Activated T-helper 2 cell treated with anti-CD3 and anti-CD28 coated beads, Interferon-gamma antibody, Interleukin-2, Interleukin-4, amounts not matched to agents 10 μg/mL and 5 μg/mL and 100 μg/mL, durations not matched to agents 14 hours and 24 hours and 36 hours (primary cell): ENCODE measurements around the gene IGF1R. TPM values are rescaled to one million over a fixed set of nuclear protein-coding genes. Genes with fewer than 3 reads are reported as not detected.

Experiments used
- DNase-seq: peaks from one replicate; pipeline ENCODE4 v3.0.0; 2021; ENCODE audit warnings: low spot score
- H3K27ac Mint-ChIP-seq: one replicate; pipeline ENCODE4 v1.8.0; 2021; ENCODE audit warnings: mixed read lengths
- H3K27me3 Mint-ChIP-seq: one replicate; pipeline ENCODE4 v1.8.0; 2021; ENCODE audit warnings: low read depth, mixed read lengths
- H3K36me3 Mint-ChIP-seq: one replicate; pipeline ENCODE4 v1.8.0; 2021; ENCODE audit warnings: low read depth, mixed read lengths
- H3K4me1 Mint-ChIP-seq: one replicate; pipeline ENCODE4 v1.8.0; 2021; ENCODE audit warnings: low read depth, mixed read lengths
- H3K4me3 Mint-ChIP-seq: one replicate; pipeline ENCODE4 v1.8.0; 2021; ENCODE audit warnings: low read depth, mild to moderate bottlenecking, moderate library complexity, mixed read lengths
- H3K9me3 Mint-ChIP-seq: one replicate; pipeline ENCODE4 v1.8.0; 2021; ENCODE audit warnings: mixed read lengths
- intact Hi-C: fragments of 100-400 bp; cut with micrococcal nuclease; formaldehyde crosslinking; loops from one replicate; pipeline ENCODE4 v1.15.1; 2023
- total RNA-seq: library from RNA; stranded (reverse); gene quantifications from 2 replicates; pipeline ENCODE4 v1.2.3, GENCODE V29; 2022

Gene IGF1R
- total RNA-seq, 1 donor from 2014 or later = 31.1 TPM

DNA sequence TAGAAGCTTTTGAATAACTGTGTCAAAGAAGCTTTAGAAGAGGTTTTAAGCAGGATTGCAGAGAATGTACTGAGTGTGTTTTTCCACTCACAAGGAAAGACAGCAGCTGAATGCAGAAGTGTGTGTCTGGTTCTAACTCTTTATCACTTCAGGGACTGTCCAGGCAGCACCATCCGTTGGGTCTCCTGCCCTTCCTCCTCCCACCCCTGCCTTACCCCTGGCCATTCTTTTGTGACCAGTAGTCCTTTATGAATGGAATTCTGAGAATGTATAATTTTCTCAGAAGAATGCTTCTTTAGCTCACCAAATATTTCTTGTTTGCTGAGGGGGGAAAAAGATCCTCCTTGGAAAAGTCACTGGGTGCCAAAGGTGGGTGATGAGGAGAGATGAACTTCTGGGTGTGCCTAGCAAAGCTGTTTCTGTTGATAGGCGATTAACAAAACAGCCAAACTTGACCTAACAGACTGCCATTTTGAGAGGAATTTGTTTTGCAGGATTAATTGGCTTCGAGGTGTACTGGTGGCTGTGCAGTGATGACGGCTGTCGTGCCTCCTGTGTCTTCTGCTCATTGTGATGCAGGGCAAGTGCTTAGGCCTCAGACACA is 70.9 kb downstream of the IGF1R start:
- Mint-ChIP-seq H3K27ac (no peak overlapping the region), H3K36me3 (no peaks in the 10 kb centered on the region), H3K4me3 (no peak overlapping the region), H3K4me1 (peaks cover 40% of the 10 kb centered on the region), H3K9me3 (no peaks in the 10 kb centered on the region), H3K27me3 (no peaks in the 10 kb centered on the region)
- intact Hi-C loops = no loop called here
- DNase-seq = no peak

DNA sequence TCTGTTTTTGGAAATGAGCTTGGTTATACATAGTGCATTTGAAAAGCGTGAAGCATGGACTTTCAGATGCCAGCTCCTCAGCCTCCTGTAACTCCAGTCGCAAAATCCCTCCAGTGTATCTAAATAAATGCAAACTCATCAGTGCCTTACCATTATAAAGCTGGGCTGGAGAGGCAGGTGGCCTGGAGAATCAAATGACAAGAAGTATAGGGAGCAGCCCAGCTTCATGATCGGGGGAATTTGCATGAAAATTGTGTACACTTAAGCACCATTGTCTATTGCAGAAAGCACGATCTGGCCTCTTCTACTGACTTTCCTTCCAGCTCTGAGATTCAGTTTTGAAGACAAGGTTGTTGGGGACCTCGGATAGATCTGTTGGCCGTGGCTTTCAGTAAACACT is 71.7 kb downstream of the IGF1R start:
- H3K4me1 Mint-ChIP-seq = peaks cover 34% of the 10 kb centered on the region
- no peak for DNase-seq
- H3K36me3 Mint-ChIP-seq = no peaks in the 10 kb centered on the region
- H3K4me3 Mint-ChIP-seq = no peak overlapping the region
- no peaks in the 10 kb centered on the region for H3K9me3 Mint-ChIP-seq
- intact Hi-C loops = no loop called here
- H3K27me3 Mint-ChIP-seq = no peaks in the 10 kb centered on the region
- no peak overlapping the region for H3K27ac Mint-ChIP-seq

DNA sequence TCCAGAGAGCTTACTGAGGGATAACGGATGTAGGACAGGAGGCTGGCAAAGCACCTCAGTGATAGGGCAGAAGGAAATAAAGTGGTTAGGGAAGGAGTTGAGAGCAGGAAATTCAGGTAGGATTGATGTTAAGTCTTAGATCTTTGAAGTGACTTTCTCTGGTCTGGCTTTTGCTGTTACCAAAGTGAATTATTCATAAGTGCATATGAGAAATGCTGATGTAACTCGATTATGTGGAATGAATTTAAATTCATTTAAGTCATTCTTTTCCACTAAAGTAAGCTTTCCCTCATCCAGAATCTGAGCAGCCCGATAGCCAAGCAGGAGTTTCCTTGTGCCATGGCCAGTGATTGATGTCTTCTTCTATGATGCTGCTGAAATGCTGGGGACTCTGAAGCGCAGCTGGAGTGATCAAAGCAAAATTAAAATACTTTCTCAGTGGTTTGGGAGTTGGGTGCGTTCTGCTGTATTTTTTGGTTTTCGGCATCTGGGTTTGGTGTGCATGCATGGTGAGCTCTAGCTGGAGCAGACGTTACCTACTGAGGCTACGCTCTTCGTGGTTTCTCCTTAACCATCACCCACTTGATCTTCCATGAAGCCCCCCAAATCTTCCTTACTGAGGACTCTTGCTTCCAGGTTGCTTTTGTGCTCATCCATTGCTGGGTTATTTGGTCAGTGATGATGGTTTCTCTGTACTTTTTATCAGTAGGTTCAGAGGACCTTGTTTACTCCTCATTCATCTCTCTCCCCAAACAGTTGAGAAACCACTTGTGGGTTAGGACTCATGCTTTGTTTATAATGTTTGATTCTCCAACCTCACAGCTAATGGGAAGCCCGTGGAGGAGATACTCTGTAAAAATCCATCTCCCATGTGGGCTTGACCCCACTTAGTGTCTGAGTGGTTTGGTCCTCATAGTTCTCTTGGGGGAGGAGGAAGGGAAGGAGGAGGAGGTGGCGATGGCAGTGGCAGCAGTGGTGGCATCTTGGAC is 72.5 kb downstream of the IGF1R start:
- H3K36me3 Mint-ChIP-seq = no peaks in the 10 kb centered on the region
- no peak for DNase-seq
- H3K4me3 Mint-ChIP-seq = no peak overlapping the region
- H3K27ac Mint-ChIP-seq = no peak overlapping the region
- no peaks in the 10 kb centered on the region for H3K9me3 Mint-ChIP-seq
- intact Hi-C loops = no loop called here
- peaks cover 29% of the 10 kb centered on the region for H3K4me1 Mint-ChIP-seq
- H3K27me3 Mint-ChIP-seq = no peaks in the 10 kb centered on the region

DNA sequence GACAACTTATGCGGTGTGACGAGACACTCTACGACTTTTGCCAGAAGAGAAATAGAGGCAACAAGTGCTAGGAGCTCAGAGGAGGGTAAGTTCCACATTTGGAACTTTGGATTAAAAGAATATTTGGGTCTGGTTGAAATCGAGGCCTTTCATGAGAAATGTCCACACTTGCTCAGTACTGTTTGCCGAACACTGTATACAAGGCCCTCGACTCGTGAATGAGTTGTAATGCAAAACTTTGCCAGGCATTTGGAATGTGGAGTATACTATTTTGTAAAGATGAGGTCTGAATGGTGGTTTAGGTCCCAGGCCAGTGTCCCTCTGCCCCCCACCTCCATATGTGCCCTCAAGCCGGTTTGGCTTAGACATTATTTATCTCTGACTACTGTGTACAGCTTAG is 73.9 kb downstream of the IGF1R start:
- H3K4me1 Mint-ChIP-seq = peaks cover 28% of the 10 kb centered on the region
- H3K27me3 Mint-ChIP-seq = no peaks in the 10 kb centered on the region
- no peak for DNase-seq
- H3K4me3 Mint-ChIP-seq = no peak overlapping the region
- intact Hi-C loops = no loop called here
- H3K9me3 Mint-ChIP-seq = no peaks in the 10 kb centered on the region
- H3K27ac Mint-ChIP-seq = no peak overlapping the region
- no peaks in the 10 kb centered on the region for H3K36me3 Mint-ChIP-seq

DNA sequence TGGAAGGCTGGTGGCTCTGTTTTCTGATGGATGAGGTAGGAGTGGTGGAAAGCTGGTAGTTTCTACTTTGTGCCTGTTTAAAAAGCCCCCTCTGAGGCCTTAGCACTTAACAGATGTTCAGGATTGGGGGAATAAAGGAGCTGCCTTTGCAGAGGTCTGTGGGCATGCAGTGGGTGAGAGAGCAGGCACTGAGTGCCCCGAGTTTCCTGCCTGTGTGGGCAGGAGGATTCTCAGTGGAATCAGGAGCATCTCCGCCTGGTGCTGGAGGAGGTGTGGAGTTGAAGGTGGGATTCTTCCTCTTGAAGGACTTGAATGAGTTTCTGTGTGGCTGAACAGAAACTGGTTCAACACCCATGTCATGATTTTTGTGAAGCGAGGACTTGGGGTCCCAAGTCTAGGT is 74.3 kb downstream of the IGF1R start:
- no peak overlapping the region for H3K4me3 Mint-ChIP-seq
- no peak overlapping the region for H3K27ac Mint-ChIP-seq
- peaks cover 31% of the 10 kb centered on the region for H3K4me1 Mint-ChIP-seq
- no peak for DNase-seq
- intact Hi-C loops = no loop called here
- H3K27me3 Mint-ChIP-seq = no peaks in the 10 kb centered on the region
- H3K9me3 Mint-ChIP-seq = no peaks in the 10 kb centered on the region
- no peaks in the 10 kb centered on the region for H3K36me3 Mint-ChIP-seq

DNA sequence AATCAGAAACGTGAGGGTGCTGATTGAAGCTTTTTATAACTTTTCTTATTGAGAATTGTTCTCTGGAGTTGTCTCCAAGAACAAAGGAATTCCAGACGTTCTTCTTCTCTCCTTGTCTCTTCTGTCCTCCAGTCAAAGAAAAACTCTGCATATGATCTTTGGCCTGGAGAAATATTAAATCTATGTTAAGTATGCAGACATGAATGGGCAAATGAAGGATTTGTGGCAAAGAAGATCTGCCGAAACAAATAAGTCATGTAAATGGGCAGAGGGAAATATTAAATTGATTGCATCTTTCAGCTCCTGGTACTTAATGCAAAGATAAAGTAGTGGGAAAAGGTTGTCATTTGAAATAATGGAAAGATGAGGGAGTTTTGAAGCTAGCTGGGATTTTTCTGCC is 74.9 kb downstream of the IGF1R start:
- H3K4me3 Mint-ChIP-seq = no peak overlapping the region
- DNase-seq = no peak
- H3K27ac Mint-ChIP-seq = no peak overlapping the region
- no peaks in the 10 kb centered on the region for H3K27me3 Mint-ChIP-seq
- peaks cover 33% of the 10 kb centered on the region for H3K4me1 Mint-ChIP-seq
- intact Hi-C loops = no loop called here
- no peaks in the 10 kb centered on the region for H3K9me3 Mint-ChIP-seq
- no peaks in the 10 kb centered on the region for H3K36me3 Mint-ChIP-seq

DNA sequence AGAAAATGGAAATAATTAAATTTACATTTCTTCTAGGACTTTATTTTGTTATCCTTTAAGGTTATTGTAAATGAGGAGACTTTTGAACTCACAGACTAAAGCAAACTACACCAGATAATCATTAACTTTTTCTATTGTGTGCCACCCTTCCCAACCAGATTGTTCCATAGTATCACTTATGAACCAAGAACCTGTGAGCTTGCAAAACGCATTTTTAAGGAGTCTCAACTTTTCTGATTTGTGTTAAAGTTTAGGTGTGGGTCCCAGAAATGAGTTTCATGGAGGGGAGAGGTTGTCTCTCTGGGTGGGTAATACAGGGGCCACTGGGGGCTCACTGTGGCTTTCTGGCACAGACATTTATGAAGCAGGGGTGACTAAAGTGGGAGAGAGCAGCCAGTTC is 75.7 kb downstream of the IGF1R start:
- intact Hi-C loops = no loop called here
- H3K27me3 Mint-ChIP-seq = no peaks in the 10 kb centered on the region
- no peak overlapping the region for H3K27ac Mint-ChIP-seq
- no peak for DNase-seq
- no peaks in the 10 kb centered on the region for H3K9me3 Mint-ChIP-seq
- no peak overlapping the region for H3K4me3 Mint-ChIP-seq
- H3K4me1 Mint-ChIP-seq = peaks cover 33% of the 10 kb centered on the region
- no peaks in the 10 kb centered on the region for H3K36me3 Mint-ChIP-seq

DNA sequence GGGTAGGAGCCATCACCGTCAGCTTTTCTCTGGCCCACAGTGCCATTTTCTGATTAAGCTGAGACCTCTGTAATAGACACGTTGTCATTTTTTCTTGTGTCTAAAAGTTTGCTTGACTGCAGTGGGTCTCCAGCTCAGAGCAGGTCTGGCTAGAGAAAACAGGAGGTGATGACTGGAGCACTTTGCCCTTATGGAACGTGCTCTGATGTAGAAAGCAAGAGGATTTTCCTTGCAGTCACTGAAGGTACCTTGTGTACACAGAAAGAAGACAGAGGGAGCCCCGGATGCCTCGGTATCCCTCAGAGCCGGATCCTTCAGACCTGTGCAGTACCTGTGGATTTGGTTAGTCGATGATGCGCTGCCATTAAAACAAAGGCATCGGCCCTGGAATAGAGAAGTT is 76.2 kb downstream of the IGF1R start:
- Mint-ChIP-seq H3K36me3 (no peaks in the 10 kb centered on the region), H3K4me3 (no peak overlapping the region), H3K4me1 (peaks cover 33% of the 10 kb centered on the region), H3K27me3 (no peaks in the 10 kb centered on the region), H3K9me3 (no peaks in the 10 kb centered on the region), H3K27ac (no peak overlapping the region)
- intact Hi-C loops = no loop called here
- no peak for DNase-seq

DNA sequence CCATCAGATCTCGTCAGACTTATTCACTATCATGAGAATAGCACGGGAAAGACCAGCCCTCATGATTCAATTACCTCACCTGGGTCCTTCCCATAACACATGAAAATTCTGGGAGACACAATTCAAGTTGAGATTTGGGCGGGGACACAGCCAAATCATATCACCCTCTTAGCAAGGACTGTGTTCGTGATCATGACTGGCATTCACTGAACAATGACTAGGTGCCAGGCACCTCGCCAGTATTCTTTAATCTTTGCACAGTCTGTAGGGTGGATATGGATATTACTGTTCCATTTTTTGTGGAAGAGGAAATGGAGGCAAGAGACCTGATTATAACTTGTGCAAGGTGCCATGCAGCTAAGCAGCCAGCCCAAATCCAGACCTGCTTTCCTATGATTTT is 77.5 kb downstream of the IGF1R start:
- Mint-ChIP-seq H3K4me3 (no peak overlapping the region), H3K36me3 (no peaks in the 10 kb centered on the region), H3K9me3 (no peaks in the 10 kb centered on the region), H3K27me3 (no peaks in the 10 kb centered on the region), H3K27ac (no peak overlapping the region), H3K4me1 (peaks cover 27% of the 10 kb centered on the region)
- intact Hi-C loops = no loop called here
- no peak for DNase-seq

DNA sequence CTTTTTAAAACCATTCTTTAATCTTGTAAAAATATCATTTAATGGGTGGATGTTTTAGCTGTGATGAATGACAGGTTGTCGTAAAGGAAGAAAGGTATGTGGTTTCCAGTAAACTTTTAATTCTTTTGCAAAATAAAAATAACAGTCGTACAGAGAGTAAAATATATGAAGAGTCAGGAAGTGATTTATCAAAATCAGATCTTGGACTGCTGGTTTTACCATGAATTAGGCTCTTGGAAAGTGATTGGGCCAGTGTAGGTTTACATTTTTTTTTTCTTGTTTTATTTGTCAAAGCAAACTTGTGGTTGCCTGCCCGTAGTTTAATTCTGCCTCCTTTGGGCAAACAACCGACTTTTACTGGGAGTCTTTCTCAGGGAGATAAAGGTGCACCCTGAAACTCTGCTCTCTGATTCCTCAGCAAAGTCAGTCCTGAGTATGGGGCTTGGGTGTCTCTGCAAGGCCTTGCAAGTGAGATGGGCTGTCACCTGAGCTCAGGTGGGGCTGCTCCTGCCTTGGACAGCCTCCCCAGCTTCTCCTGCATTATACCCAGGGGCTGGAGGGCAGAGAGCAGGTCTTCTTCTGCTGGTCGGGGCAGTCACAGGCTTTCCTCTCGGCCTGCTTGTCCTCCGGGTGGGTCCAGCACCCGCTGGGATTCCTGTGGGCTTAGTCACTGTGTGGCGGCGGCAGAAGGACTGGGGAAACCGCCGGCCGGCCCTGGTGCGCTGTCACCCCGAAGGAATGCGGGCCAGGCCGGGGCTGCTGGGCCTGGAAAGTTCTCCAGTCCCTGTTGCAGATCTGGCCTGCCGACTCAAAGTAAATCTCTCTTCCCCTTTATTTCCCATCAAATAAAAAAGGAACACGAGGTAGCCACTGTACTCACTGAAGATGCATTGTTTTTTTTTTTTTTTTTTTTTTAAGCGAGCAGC is 79.0 kb downstream of the IGF1R start:
- Mint-ChIP-seq H3K4me1 (peaks cover 15% of the 10 kb centered on the region), H3K9me3 (no peaks in the 10 kb centered on the region), H3K27me3 (no peaks in the 10 kb centered on the region), H3K4me3 (no peak overlapping the region), H3K36me3 (no peaks in the 10 kb centered on the region), H3K27ac (no peak overlapping the region)
- DNase-seq = no peak
- intact Hi-C loops = no loop called here

DNA sequence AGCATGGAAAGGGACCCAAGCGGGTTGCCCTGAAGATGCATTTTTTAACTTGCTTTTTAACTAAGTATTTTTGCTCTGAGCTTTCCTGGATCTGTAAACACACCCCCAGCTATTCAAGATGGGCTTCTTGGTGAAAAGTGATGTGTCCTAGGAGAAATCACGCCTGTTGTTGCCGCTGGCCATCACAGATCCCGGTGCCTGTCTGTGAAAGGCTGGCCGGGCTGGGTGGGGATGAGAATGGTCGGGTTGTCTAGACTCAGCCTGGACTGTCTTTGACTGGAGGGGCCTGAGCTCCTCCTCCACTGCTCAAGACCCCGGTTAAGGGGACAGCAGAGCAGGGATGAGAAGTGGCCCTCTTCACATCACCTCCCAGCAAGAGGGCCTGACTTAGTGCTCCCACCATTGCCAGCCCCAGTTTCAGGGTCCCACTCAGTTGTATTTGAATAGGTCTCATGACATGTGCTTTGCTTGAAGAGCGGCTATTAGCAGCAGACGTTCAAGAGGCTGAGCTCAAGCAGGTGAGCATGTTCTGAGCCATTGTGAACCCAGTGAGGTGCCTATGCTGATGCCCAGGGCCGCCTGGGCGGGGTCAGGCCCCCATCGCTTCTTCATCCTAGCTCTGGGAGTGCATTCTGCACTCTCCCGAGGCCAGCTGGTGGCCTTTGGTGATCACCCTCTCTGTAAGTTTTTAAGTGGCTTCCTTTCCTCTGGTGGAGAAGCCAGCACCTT is 79.9 kb downstream of the IGF1R start:
- Mint-ChIP-seq H3K27me3 (no peaks in the 10 kb centered on the region), H3K4me3 (no peak overlapping the region), H3K4me1 (peaks cover 15% of the 10 kb centered on the region), H3K36me3 (no peaks in the 10 kb centered on the region), H3K27ac (no peak overlapping the region), H3K9me3 (no peaks in the 10 kb centered on the region)
- intact Hi-C loops = no loop called here
- DNase-seq = no peak

DNA sequence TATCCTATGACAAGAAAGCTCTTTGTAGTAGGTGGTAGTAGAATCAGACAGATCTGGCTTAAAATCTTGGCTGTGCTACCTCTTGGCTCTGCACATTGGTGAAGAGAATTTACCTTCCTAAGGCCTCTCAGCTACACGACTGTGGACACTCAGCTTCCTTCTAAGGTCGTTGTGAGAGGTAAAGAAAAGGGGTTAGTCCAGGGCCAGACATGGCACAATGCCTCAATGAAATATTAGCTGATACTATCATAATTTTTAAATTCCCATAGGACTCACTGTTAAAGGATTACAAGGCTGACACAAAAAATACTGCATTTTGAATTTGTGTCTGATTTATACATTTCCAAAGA is 80.4 kb downstream of the IGF1R start:
- no peak overlapping the region for H3K27ac Mint-ChIP-seq
- no peak for DNase-seq
- H3K36me3 Mint-ChIP-seq = no peaks in the 10 kb centered on the region
- intact Hi-C loops = no loop called here
- H3K4me1 Mint-ChIP-seq = peaks cover 17% of the 10 kb centered on the region
- no peaks in the 10 kb centered on the region for H3K9me3 Mint-ChIP-seq
- H3K27me3 Mint-ChIP-seq = no peaks in the 10 kb centered on the region
- H3K4me3 Mint-ChIP-seq = no peak overlapping the region
